K562 (cell line): Measurements from ENCODE around the gene ANKS3. TPM values are rescaled to one million over a fixed set of nuclear protein-coding genes. Genes with fewer than 3 reads are reported as not detected.

Experiments
- CHD1 ChIP-seq: fragments of 200-600 bp; sonication (generic); IDR thresholded peaks from one replicate; pipeline ENCODE4 v1.6.1; 2012; ENCODE audit warnings: mild to moderate bottlenecking, moderate library complexity, low read length, inconsistent platforms
- DLX4 ChIP-seq: fragments of 250-450 bp; sonication (Bioruptor Pico); IDR thresholded peaks from 2 replicates; pipeline ENCODE4 v1.6.1; 2021; ENCODE audit warnings: mild to moderate bottlenecking
- ERF ChIP-seq: fragments of 450-650 bp; formaldehyde crosslinking; IDR thresholded peaks from 2 replicates; pipeline ENCODE4 v1.4.0; 2020; ENCODE audit warnings: mild to moderate bottlenecking, mixed read lengths
- MCM3 ChIP-seq: fragments of 450-650 bp; IDR thresholded peaks from 2 replicates; pipeline ENCODE4 v1.6.1; 2016
- NKRF ChIP-seq: fragments of 450-650 bp; IDR thresholded peaks from 2 replicates; pipeline ENCODE4 v1.6.1; 2016; ENCODE audit warnings: borderline replicate concordance
- TAF7 ChIP-seq: fragments of 450-650 bp; IDR thresholded peaks from 2 replicates; pipeline ENCODE4 v1.6.1; 2016; ENCODE audit warnings: missing genetic modification characterization, missing compliant biosample characterization
- ZNF398 ChIP-seq: fragments of 250-450 bp; sonication (Bioruptor Pico); IDR thresholded peaks from 2 replicates; pipeline ENCODE4 v1.8.0; 2021; ENCODE audit warnings: moderate library complexity, mild to moderate bottlenecking, inconsistent platforms
- ZNF407 ChIP-seq: fragments of 450-650 bp; IDR thresholded peaks from 2 replicates; pipeline ENCODE4 v1.6.1; 2016; ENCODE audit warnings: low read depth
- ZNF445 ChIP-seq: fragments of 250-450 bp; sonication (Bioruptor Pico); IDR thresholded peaks from 2 replicates; pipeline ENCODE4 v1.4.0; 2020; ENCODE audit warnings: low read depth, mild to moderate bottlenecking, moderate library complexity
- ZNF592 ChIP-seq: fragments of 450-650 bp; IDR thresholded peaks from 2 replicates; pipeline ENCODE4 v1.6.1; 2017; ENCODE audit warnings: antibody characterized with exemption, mild to moderate bottlenecking
- polyA plus RNA-seq, 8 experiments: library from polyadenylated mRNA; depleted of rRNA in 4 of 8; stranded (reverse) in 5 of 8; unstranded in 3 of 8; fragments of >200 nt; fragmentation: Nextera tagmentation in 2 of 8; fragmentation: Illumina TruSeq in 1 of 8; extraction: Ambion mirVana in 2 of 8; extraction: Trizol in 1 of 8; gene quantifications; 2 replicates each; pipeline versions ENCODE4 v1.2.1 to v1.2.3, GENCODE V29; 2011 to 2014; ENCODE audit warnings: inconsistent platforms in 1 of 8, missing spikeins in 1 of 8
- total RNA-seq, 7 experiments: library from RNA; depleted of rRNA in 6 of 7; stranded (reverse); fragments of >200 nt in 6 of 7; fragmentation: Illumina TruSeq in 2 of 7; extraction: Trizol in 2 of 7; gene quantifications; 2 replicates each; pipeline versions ENCODE4 v1.2.1 to v1.2.3, GENCODE V29; 2011 to 2021; ENCODE audit warnings: low replicate concordance in 1 of 7

The ANKS3 gene
- total and polyA plus RNA-seq, 9 of the 15 experiments (the other 6 are each of a cell fraction or from before 2014, with no cell fraction given), result 0.43 to 25.7 (median 14.8) TPM

- TF ChIP-seq ZNF407, result no peak
- TF ChIP-seq ERF (CRISPR knock-in tag), result no peak
- TF ChIP-seq ZNF445 (CRISPR knock-in tag), result no peak
- no peak for TF ChIP-seq CHD1
- TF ChIP-seq ZNF592, result no peak
- no peak for TF ChIP-seq ZNF398 (CRISPR knock-in tag)
- no peak for TF ChIP-seq TAF7 (tag)
- peak; percentile 14; the same call in 1 of the 2 replicates for TF ChIP-seq NKRF
- no peak for TF ChIP-seq MCM3
- no peak for TF ChIP-seq DLX4 (CRISPR knock-in tag)
Observed at GRCh38 chr16:4768549-4769305, 34.7 kb upstream of the ANKS3 start (continued).
